ENCODE data around the gene HERC6.
A peak's percentile ranks its signal among the peaks of the same experiment; 100 is the strongest.
"Not testable (repeated sequence)": the region's sequence is repeated elsewhere in the genome, so short reads cannot be mapped to it uniquely, and the experiment has no call there.

HERC6 gene

DNA sequence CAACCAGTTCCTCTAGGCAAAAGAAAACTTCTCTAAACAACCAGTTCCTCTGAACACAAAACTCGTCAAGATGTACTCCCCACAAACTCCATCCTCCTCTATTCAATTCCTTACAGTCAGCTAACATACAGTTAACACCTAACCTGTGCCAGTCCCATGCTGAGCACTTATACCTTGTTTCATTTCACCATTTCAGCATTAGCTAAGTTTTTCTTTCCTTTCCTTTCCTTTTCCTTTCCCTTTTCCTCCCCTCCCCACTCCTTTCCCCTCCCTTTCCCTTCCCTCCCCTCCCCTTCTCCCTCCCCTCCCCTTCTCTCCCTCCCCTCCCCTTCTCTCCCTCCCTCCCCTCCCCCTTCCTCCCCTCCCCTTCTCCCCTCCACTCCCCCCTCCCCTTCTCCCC lies 13.1 kb downstream of the HERC6 start:
- no peak for DNase-seq (ENCODE audit: low read depth)

DNA sequence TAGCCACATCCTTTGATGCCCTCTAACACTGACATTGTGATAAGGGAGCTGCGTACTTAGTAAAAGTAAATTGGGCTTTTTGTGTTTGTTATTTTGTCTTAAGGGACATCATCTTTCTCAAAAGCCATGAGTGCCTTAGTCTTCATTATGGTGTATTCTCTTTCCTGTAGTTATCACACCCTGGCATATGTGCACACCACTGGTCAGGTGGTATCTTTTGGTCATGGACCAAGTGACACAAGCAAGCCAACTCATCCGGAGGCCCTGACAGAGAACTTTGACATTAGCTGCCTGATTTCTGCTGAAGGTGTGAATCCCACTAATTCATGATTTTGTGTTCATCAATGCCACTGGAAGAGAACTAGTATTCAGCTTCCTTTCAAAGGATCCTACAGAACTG lies 18.0 kb downstream of the HERC6 start:
- DNase-seq (ENCODE audit: low read depth), result no peak

DNA sequence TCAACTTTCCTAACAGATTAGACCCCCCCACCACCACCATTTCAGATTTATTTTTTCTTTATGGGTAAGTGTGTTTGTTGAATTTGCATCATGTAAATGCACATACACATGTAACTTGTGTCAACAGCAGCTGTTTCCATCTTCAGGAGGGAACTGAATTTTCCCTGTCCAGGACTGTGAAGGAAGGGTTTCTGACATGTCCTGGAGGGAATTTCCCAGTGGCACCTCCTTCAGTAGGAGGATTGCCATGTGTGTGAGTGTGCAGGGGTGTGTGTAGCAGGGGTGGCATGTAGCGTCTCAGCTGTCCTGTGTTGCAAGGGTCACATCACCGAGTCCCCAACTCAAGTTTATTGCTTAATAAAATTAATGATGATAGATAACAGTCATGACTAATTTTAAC lies 19.7 kb downstream of the HERC6 start:
- DNase-seq (ENCODE audit: low read depth), result no peak

DNA sequence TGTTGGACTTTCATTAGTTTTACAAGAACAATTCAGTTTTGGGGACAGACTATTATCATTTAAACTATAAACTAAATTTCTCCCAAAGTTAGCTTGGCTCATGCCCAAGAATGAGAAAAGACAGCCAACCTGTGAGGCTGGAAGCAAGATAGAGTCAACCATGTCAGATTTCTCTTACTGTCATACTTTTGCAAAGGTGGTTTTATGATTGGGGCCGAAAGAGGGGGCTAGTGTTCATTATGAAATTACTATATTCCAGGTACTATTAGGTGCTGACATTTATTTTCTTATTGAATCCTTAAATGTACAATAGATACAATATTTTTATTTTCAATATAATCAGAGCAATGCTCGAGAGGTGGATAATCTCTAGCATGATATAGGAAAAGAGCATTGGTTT lies 30.6 kb downstream of the HERC6 start:
- no peak for DNase-seq (ENCODE audit: low read depth)

DNA sequence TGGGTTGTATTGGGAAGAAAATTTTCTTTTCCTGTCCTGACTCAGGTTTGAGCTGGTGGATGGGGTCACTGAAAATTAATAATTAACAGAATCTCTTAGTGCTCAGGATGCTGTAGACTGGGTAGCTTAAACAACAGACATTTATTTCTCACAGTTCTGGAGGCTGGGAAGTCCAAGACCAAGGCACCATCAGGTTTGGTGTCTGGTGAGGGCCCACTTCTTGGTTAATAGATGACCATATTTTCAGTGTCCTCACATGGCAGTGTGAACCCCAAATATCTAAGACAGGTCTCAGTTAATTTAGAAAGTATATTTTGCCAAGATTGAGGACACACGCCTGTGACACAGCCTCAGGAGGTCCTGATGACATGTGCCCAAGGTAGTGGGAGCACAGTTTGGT lies 31.1 kb downstream of the HERC6 start:
- DNase-seq (ENCODE audit: low read depth), result no peak

DNA sequence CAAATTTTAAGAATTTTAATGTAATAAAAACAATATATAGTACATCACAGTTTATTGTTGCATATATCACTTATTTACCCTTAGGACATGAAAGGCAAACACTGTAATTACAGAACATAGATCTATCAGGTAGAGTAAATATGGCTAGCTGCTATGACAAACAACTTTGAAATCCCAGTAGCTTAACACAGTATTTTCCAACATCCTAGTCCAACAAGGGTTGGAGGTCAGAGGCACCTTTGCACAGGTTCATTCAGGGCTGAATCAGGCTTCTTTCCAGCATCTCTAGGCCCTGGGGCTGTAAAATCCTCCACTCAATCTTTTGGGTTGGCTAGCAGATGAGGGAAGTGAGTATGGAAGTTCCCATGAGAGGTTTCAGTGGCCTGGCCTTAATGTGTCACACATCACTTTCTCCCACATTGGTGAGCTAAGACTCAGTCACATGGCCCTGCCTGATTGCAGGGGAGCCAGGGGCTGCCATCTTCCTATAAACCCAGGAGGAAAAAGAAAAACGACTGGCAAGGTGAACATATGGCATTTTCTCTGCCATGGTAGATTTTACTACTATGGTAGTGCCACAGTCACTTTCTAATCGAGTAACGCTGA lies 32.9 kb downstream of the HERC6 start:
- DNase-seq (ENCODE audit: low read depth), result no peak

DNA sequence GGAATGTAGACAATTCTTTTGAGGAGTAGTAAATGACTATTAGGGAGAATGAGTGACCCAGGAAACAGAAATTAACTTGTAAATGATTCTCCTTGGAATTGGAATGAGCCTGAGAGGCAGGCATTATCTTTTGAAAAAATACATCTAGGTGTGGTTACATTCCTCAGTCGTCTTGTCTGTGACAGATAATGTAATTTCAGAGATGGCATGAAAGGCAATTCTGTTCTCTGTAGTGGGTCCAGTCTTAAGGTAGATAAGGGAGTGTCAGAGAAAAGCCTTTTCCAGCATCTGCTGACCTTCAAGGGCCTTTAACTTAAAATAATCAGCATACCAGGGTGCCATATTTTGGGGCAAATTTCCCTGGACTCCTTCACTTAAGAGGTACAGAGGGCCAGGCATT lies 35.1 kb downstream of the HERC6 start:
- no peak for DNase-seq (ENCODE audit: low read depth)

DNA sequence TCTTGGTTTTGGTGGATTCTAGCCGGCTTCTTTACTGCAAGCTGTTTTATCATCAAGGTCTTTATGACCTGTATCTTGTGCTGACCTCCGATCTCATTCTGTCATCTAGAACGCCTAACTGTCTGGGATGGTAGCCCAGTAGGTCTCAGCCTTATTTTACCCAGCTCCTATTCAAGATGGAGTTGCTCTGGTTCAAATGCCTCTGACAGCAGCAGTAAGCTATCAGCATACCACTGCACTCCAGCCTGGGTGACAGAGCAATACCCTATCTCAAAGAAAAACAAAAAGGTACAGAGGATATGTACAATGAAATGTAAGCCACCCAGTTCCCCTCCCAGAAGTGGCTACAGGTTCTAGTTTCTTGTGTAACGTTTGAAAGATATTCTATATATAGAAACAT lies 36.1 kb downstream of the HERC6 start:
- DNase-seq (ENCODE audit: low read depth), result no peak

DNA sequence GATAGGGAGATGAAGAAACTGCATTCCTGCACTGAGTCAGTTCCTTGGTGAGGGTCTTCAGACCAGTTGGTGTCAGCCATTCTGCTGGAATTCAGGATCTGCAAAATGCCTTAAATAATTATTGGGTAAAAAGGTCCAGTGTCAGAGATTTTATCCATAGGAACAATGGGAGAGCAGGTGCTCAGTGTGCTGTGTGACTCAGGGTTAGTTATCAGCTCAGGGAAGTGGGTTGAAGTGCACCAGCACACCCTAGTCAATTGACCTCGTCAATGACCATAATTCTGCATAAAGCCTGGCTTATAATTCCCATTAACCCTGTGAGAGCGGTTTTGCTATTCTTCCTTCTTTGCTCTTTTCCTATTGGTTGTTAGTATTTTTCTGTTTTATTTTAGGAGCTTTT lies 37.3 kb downstream of the HERC6 start:
- no peak for DNase-seq (ENCODE audit: low read depth)

DNA sequence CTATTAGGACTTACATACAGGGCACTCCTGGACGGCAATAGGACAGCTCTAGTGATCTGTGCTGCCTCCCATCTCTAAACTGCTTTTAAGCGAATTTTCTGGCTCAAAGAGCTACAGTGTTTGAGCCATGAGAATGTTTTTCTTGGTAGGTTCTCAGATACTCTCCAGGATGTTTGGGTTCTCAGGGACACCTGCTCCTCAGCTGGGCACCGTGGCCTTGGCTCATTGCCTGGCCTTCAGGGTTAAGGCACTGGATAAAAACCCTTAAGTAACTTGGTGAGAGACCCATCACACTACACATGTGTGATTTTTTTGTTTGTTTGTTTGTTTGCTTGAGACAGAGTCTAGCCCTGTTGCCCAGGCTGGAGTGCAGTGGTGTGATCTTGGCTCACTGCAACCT lies 39.8 kb downstream of the HERC6 start:
- DNase-seq (ENCODE audit: low read depth), result no peak

DNA sequence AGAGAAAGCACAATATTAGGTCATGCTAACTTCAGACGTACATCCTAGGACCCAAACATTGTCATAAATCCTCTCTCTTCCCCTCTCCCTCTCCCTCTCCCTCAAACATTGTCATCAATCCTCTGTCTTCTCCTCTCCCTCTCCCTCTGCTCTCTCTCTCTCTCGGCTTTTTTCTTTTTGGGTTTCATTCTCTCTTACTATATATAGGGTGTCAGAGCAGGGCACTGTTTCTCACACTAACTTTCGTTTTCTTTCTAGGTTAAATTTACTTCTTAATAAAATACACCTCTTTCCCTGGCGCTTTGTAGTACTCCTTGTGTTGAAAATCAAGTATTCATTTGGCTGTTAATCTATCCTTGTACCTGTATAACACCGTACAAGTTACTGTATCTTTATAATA lies 41.2 kb downstream of the HERC6 start:
- no peak for DNase-seq (ENCODE audit: low read depth)

DNA sequence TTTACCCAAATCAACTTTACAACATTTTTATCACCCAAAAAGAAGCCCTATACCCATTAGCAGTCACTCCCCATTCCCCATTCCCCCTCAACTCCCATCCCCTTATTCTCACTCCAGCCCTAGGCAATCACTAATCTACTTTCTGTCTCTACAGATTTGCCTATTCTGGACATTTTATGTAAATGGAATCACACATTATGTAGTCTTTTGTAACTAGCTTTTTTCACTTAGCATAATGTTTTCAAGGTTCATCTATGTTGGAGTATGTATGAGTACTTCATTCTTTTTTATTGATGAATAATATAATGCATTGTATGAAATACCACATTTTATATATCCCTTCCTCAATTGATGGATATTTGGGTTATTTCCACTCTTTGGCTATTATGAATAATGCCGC lies 42.2 kb downstream of the HERC6 start:
- no peak for DNase-seq (ENCODE audit: low read depth)

DNA sequence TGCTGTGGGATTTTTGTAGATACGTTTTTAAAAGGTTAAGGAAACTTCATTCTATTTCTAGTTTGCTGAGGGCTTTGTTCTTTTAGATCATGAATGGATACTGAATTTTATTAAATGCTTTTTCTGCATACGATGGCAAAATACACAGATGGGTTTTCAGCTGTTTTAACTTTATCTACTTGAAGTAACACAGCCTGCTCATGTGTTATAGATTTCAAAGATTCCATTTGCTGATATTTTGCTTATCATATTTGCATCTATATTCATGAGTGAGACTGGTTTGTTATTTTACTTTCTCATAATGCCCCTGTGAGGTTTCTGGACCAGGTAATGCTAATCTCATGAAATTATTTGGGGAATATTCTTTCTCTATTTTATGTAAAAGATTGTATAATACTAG lies 43.8 kb downstream of the HERC6 start:
- no peak for DNase-seq (ENCODE audit: low read depth)

DNA sequence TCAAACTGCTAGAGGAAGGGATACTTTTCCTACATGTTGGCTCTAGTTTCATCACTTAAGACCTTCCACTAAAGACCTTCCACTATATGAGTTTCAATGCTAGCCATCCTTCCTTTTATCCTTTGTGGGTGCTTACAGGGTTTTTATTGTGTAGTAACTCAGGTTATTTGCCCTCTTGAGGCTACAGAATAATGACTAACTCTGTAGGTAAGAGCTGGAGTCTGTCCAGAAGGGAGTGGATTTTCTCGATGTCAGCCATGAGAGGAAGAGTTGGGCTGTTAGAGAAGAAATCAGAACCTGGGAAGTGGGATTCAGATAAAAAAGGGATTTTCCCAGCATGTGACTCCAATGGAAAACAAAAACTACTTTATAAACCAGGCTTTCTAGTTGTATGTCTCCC lies 50.7 kb downstream of the HERC6 start:
- DNase-seq (ENCODE audit: low read depth), result no peak

DNA sequence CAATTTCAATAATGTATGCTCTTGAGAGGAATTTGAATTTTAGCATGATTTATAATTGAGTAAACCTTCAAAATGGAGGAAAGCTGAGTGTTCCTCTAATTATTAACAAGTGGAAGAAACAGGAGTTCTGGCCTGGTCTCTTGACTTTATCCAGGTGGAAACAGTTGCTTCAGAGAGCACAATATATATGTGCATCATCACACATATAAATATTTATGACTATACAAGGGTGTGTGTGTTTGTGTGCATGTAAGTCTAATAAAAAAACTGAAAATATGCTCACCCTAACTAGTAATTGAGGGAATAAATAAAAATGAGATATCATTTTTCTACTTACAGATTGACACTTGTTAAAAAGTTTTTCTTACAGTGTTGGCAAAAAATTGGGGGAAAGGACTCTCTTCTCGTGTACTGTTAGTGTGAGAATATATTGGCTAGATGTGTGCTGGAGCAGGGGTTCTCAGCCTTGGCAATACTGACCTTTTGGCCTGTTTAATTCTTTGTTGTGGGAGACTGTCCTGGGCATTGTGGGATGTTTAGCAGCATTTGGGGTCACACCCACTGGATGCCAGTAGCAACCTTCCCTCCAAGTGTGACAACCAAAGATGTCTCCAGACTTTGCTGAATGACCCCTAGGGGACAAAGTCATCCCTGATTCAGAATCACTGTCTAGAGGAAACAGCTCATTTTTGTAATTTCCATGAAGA lies 57.5 kb downstream of the HERC6 start:
- DNase-seq (ENCODE audit: low read depth), result no peak

DNA sequence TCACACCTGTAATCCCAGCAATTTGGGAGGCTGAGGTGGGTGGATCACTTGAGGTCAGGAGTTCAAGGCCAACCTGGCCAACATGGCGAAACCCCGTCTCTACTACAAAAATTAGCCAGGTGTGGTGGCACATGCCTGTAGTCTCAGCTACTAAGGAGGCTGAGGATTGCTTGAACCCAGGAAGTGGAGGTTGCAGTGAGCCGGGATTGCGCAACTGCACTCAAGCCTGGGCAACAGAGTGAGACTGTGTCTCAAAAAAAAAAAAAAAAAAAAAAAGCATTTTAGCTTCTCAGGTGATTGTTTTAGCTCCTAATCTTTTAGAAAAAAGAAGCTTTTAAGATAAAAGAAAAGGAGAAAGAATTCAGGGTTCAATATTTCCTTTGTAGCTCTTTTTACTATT lies 59.2 kb downstream of the HERC6 start:
- not testable (repeated sequence) for DNase-seq (ENCODE audit: low read depth)

DNA sequence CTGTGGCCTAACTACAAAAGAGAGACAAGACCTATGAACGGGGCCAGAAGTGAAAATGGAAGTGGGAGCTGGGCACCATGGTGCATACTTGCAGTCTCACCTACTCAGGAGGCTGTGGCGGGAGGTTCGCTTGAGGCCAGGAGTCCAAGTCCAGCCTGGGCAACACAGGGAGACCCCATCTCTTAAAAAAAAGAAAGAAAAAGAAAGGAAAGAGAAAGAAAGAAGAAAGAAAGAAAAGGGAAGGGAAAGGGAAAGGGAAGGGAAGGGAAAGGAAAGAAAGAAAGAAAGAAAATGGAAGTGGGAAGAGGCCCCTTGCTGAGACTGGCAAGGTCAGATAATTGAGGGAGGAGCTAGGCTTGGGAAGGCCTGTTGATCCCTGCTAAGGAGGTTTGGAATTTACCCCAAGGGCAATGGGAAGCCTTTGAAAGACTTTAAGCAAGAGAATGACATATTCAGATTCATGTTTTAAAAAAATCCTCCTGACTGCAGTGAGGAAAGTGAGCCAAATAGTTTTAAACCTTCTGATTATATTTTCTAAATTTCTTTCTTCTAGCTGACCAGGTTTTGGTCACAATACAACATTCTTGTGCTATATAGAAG lies 60.6 kb downstream of the HERC6 start:
- peak; percentile 53 for DNase-seq (ENCODE audit: low read depth)

DNA sequence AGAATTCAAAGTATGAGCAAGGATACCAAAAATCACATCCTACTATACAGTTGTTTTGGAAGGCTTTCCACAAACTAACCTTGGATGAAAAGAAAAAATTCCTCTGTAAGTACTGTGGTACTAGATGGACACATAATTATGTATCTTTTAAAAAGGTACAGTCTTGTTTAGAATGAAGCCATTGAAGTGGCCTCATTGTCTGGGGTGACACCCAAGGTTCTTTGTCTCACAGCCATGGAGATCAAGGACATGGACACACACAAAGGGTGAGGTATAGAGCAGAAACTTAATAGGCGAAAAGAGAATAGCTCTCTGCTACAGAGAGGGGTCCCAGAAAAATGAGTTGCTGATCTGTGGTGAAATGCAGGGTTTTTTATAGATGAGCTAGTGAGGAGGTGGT lies 61.5 kb downstream of the HERC6 start:
- no peak for DNase-seq (ENCODE audit: low read depth)

DNA sequence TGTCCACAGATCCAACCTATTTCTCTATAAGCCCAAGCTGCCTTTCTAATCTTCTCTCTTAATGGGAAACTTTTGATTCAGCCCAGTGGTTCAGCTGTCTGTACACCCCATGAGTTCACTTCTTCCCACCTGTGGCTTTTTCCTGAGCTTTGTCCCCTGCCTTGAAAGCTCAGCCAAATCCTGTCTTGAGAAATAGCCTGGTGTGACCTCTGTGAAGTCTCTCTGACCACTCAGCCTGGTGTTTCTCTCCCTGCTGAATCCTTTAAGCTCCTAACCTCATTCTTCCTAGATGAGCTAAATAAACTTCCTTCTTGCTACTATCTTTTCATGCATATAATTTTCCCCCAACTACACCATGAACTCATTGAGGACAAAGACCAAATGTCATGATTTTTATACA lies 63.0 kb downstream of the HERC6 start:
- DNase-seq (ENCODE audit: low read depth), result no peak

DNA sequence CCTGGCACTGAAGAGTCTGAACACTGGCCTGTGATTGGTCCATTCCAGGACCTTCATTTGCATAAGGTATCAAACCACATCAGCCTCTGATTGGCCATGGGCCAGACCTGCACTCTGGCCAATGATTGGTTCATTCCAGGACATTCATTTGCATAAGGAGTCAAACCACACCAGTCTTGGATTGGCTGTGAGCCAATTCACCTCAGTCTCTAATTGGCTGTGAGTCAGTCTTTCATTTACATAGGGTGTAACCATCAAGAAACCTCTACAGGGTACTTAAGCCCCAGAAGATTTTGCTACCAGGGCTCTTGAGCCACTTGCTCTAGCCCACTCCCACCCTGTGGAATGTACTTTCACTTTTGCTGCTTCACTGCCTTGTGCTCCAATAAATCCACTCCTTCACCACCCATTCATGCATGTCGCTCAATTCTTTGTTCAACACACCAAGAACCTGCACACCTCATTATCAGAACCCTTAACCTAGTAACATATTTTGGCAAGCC lies 64.1 kb downstream of the HERC6 start:
- peak; percentile 5 for DNase-seq (ENCODE audit: low read depth)

DNA sequence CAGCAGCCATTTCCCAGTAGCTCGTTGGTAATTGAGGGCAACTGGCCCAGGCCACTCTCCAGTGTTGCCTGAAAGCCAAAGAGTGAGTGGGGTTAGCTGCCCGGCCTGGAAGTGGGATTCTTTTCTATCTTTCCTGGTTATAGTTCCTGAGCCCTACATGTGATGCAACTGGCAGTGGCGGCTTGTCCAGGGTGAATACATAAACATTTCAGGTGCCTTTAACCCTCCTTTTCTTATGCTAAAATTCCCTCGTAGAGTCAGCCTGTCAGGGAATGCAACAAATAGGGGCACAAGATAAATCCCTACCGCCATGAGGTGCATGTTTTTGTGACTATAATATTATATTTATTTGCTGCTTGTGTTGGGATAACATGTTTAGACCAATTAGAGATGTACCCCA lies 64.8 kb downstream of the HERC6 start:
- DNase-seq (ENCODE audit: low read depth), result no peak

DNA sequence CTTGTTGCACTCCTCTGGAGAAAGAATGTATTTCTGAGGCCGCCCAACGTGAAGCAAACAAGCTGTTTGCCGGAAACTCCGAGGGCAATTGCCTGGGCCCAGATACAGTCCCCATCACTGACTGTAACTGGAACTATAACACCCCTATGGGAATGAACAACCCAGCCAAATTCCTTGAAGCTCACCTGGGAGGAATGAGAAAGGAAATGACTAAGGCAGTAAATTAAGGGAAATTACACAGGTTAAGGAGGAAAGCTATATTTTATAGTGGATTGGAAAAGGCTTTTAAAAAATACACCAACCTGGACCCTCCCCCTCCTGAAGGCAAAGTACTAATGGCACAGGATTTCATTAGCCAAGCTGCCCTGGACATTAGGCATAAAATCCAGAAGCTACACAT lies 66.6 kb downstream of the HERC6 start:
- no peak for DNase-seq (ENCODE audit: low read depth)

DNA sequence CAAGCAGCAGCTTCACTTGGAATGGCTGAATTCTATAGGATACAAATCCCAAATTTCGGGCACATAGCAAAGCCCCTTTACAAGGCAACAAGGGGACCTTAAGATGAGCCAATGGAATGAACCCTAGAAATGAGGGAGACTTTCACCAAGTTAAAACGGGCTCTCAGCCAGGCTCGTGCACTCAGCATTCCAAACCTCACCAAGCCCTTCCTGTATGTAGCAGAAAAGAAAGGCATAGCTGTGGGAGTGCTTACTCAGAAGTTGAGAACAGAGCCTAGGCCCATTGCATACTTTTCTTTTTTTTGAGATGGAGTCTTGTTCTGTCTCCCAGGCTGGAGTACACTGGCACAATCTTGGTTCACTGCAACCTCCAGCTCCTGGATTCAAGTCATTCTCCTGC lies 67.5 kb downstream of the HERC6 start:
- peak; percentile 9 for DNase-seq (ENCODE audit: low read depth)
